ENCODE measurements around the gene SLC17A9. TPM values are rescaled to one million over a fixed set of nuclear protein-coding genes. Genes with fewer than 3 reads are reported as not detected.

The SLC17A9 gene
- total RNA-seq, 1 experiment from 2014 or later, result 37.6 TPM

DNA sequence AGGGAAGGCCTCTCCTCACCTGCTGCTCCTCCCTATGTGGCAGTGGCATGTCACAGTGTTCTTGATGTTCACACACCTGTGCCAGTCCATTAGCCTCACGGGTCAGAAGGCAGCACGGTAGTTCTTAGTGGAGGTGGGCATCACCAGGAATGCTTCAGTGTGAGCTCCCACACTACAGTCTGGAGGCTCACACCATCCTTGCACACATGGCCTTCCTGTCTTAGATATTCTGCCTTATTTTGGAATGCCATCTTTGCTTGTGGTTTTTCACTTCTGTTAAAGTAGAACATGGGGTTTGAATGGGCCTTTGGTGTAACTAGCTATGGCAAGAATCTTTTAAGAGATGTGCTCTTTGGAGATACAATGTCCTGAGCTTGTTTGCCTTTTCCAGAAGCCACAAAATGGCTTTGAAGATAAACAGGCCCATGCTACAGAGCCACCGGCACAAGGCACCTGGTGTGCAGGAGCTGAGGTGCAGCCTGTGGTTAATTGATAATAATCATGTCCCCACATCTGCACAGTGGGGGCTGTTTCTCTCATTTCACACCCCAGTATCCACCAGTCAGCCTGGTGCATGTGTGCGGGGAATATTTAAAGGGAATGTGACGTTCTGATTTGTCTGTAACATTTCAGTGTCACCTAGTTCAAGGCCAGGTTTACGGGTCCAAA lies 3.2 kb upstream of the SLC17A9 start:
- Histone ChIP-seq H3K36me3 (ENCODE audit: control insufficient read depth in 1 of 2, insufficient read depth in 2 of 2, low read length in 2 of 2) (peaks cover 30 to 53% of the 10 kb centered on the region in 2 experiments; a peak in 3 of 4 replicates), H2AFZ (ENCODE audit: low read depth, low read length, poor library complexity, severe bottlenecking) (no peak overlapping the region), H3K79me2 (ENCODE audit: insufficient read depth, low read length) (peaks cover 21% of the 10 kb centered on the region), H3K27ac (ENCODE audit: low read depth, low read length) (no peak overlapping the region), H3K27me3 (ENCODE audit: insufficient read depth, low read length) (no peaks in the 10 kb centered on the region), H3K4me1 (ENCODE audit: control insufficient read depth in 1 of 2, insufficient read depth in 2 of 2, low read length in 2 of 2) (peaks cover 9 to 24% of the 10 kb centered on the region in 2 experiments), H3K9me3 (ENCODE audit: control insufficient read depth in 1 of 2, insufficient read depth in 1 of 2, low read depth in 1 of 2, low read length in 2 of 2) (peaks cover 0 to 6% of the 10 kb centered on the region in 2 experiments; a peak in 1 of 4 replicates), H3K4me3 (replicated peaks in 1 of 2; ENCODE audit: low read depth in 1 of 2, low read length in 2 of 2) (no peak overlapping the region), H3K4me2 (ENCODE audit: low read length) (no peak overlapping the region), H4K20me1 (ENCODE audit: insufficient read depth) (no peaks in the 10 kb centered on the region), H3K9me2 (ENCODE audit: insufficient read depth) (no peaks in the 10 kb centered on the region), H3K9ac (ENCODE audit: low read length) (no peak overlapping the region)
- DNase-seq (ENCODE audit: low read depth, low spot score), result no peak
- TF ChIP-seq SIN3A (IDR thresholded peaks at IDR 0.05; ENCODE audit: low read depth) (no peak), TCF7L2 (IDR thresholded peaks at IDR 0.05; ENCODE audit: borderline replicate concordance, extremely low read depth, insufficient read depth, insufficient read length) (no peak), ZNF274 (IDR thresholded peaks at IDR 0.05; ENCODE audit: low read depth, low read length) (no peak), POLR2A (IDR thresholded peaks at IDR 0.05; ENCODE audit: borderline replicate concordance, extremely low read depth, insufficient read depth, insufficient read length) (no peak), JUND (IDR thresholded peaks at IDR 0.05) (no peak)
- TF ChIP-seq, protein P1, sequence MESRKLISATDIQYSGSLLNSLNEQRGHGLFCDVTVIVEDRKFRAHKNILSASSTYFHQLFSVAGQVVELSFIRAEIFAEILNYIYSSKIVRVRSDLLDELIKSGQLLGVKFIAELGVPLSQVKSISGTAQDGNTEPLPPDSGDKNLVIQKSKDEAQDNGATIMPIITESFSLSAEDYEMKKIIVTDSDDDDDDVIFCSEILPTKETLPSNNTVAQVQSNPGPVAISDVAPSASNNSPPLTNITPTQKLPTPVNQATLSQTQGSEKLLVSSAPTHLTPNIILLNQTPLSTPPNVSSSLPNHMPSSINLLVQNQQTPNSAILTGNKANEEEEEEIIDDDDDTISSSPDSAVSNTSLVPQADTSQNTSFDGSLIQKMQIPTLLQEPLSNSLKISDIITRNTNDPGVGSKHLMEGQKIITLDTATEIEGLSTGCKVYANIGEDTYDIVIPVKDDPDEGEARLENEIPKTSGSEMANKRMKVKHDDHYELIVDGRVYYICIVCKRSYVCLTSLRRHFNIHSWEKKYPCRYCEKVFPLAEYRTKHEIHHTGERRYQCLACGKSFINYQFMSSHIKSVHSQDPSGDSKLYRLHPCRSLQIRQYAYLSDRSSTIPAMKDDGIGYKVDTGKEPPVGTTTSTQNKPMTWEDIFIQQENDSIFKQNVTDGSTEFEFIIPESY (IDR thresholded peaks at IDR 0.05; ENCODE audit: extremely low read depth, insufficient replicate concordance, low read length), result no peak
- no peak for ATAC-seq
- RAD21 ChIA-PET (ENCODE audit: low non-redundant PET in 1 of 2, low total read pairs in 2 of 2, uncharacterized antibody in 2 of 2, unreplicated experiment in 2 of 2), result no interaction called here
- BruUV-seq (replicated peaks), result no TSS peak
- POLR2A ChIA-PET, result no interaction called here
- intact Hi-C loops (cut with micrococcal nuclease), result no loop called here
- CTCF ChIA-PET, result no interaction called here

DNA sequence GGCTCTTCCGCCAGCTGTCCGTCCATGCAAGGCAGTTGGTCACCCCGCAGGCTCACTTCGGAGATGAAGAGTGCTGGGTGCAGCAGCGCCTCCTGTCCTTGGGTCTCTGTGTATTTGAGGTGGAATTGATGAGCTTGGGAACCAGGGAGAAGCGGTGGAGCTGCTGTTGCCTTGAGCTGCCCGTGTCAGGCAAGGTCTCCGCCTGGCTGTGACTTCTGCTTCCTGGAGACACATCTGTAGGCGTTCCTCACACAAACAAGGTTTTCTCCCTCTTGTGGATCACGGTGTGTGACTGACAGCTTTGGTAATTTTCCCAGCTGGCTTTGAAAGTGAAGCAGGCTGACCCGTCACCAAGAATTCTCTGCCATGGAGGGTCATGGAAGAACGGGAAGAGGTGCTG lies 2.5 kb upstream of the SLC17A9 start:
- Histone ChIP-seq H3K4me1 (ENCODE audit: control insufficient read depth in 1 of 2, insufficient read depth in 2 of 2, low read length in 2 of 2) (peaks cover 9 to 24% of the 10 kb centered on the region in 2 experiments), H3K4me2 (ENCODE audit: low read length) (no peak overlapping the region), H3K9me3 (ENCODE audit: control insufficient read depth in 1 of 2, insufficient read depth in 1 of 2, low read depth in 1 of 2, low read length in 2 of 2) (peaks cover 0 to 6% of the 10 kb centered on the region in 2 experiments; a peak in 1 of 4 replicates), H3K79me2 (ENCODE audit: insufficient read depth, low read length) (peaks cover 25% of the 10 kb centered on the region), H3K9me2 (ENCODE audit: insufficient read depth) (no peaks in the 10 kb centered on the region), H4K20me1 (ENCODE audit: insufficient read depth) (no peaks in the 10 kb centered on the region), H3K27me3 (ENCODE audit: insufficient read depth, low read length) (no peaks in the 10 kb centered on the region), H3K9ac (ENCODE audit: low read length) (no peak overlapping the region), H3K36me3 (ENCODE audit: control insufficient read depth in 1 of 2, insufficient read depth in 2 of 2, low read length in 2 of 2) (peaks cover 23 to 46% of the 10 kb centered on the region in 2 experiments; a peak in 3 of 4 replicates), H3K27ac (ENCODE audit: low read depth, low read length) (no peak overlapping the region), H2AFZ (ENCODE audit: low read depth, low read length, poor library complexity, severe bottlenecking) (no peak overlapping the region), H3K4me3 (replicated peaks in 1 of 2; ENCODE audit: low read depth in 1 of 2, low read length in 2 of 2) (no peak overlapping the region)
- DNase-seq (ENCODE audit: low read depth, low spot score), result no peak
- intact Hi-C loops (cut with micrococcal nuclease), result no loop called here
- no TSS peak for BruUV-seq (replicated peaks)
- TF ChIP-seq ZFX (IDR thresholded peaks at IDR 0.05) (no peak), ZNF274 (IDR thresholded peaks at IDR 0.05; ENCODE audit: low read depth, low read length) (no peak), POLR2A (IDR thresholded peaks at IDR 0.05; ENCODE audit: borderline replicate concordance, extremely low read depth, insufficient read depth, insufficient read length) (no peak), SRF (IDR thresholded peaks at IDR 0.05; ENCODE audit: low read depth) (no peak), EZH2phosphoT487 (IDR thresholded peaks at IDR 0.05; ENCODE audit: borderline replicate concordance) (no peak), RAD21 (IDR thresholded peaks at IDR 0.05; ENCODE audit: low read depth) (no peak), FOSL1 (IDR thresholded peaks at IDR 0.05; ENCODE audit: low read depth) (no peak), YY1 (IDR thresholded peaks at IDR 0.05; ENCODE audit: extremely low read depth, insufficient replicate concordance, low read depth, low read length) (no peak)
- TF ChIP-seq, protein P2, sequence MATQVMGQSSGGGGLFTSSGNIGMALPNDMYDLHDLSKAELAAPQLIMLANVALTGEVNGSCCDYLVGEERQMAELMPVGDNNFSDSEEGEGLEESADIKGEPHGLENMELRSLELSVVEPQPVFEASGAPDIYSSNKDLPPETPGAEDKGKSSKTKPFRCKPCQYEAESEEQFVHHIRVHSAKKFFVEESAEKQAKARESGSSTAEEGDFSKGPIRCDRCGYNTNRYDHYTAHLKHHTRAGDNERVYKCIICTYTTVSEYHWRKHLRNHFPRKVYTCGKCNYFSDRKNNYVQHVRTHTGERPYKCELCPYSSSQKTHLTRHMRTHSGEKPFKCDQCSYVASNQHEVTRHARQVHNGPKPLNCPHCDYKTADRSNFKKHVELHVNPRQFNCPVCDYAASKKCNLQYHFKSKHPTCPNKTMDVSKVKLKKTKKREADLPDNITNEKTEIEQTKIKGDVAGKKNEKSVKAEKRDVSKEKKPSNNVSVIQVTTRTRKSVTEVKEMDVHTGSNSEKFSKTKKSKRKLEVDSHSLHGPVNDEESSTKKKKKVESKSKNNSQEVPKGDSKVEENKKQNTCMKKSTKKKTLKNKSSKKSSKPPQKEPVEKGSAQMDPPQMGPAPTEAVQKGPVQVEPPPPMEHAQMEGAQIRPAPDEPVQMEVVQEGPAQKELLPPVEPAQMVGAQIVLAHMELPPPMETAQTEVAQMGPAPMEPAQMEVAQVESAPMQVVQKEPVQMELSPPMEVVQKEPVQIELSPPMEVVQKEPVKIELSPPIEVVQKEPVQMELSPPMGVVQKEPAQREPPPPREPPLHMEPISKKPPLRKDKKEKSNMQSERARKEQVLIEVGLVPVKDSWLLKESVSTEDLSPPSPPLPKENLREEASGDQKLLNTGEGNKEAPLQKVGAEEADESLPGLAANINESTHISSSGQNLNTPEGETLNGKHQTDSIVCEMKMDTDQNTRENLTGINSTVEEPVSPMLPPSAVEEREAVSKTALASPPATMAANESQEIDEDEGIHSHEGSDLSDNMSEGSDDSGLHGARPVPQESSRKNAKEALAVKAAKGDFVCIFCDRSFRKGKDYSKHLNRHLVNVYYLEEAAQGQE (IDR thresholded peaks at IDR 0.05; ENCODE audit: low read depth), result no peak
- TF ChIP-seq, protein P3, sequence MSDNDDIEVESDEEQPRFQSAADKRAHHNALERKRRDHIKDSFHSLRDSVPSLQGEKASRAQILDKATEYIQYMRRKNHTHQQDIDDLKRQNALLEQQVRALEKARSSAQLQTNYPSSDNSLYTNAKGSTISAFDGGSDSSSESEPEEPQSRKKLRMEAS (IDR thresholded peaks at IDR 0.05), result no peak
- RAD21 ChIA-PET (ENCODE audit: low non-redundant PET in 1 of 2, low total read pairs in 2 of 2, uncharacterized antibody in 2 of 2, unreplicated experiment in 2 of 2), result no interaction called here
- CTCF ChIA-PET, result no interaction called here
- POLR2A ChIA-PET, result no interaction called here
- ATAC-seq, result no peak
